ENCODE data around the gene PLCB4.

Gene PLCB4

DNA sequence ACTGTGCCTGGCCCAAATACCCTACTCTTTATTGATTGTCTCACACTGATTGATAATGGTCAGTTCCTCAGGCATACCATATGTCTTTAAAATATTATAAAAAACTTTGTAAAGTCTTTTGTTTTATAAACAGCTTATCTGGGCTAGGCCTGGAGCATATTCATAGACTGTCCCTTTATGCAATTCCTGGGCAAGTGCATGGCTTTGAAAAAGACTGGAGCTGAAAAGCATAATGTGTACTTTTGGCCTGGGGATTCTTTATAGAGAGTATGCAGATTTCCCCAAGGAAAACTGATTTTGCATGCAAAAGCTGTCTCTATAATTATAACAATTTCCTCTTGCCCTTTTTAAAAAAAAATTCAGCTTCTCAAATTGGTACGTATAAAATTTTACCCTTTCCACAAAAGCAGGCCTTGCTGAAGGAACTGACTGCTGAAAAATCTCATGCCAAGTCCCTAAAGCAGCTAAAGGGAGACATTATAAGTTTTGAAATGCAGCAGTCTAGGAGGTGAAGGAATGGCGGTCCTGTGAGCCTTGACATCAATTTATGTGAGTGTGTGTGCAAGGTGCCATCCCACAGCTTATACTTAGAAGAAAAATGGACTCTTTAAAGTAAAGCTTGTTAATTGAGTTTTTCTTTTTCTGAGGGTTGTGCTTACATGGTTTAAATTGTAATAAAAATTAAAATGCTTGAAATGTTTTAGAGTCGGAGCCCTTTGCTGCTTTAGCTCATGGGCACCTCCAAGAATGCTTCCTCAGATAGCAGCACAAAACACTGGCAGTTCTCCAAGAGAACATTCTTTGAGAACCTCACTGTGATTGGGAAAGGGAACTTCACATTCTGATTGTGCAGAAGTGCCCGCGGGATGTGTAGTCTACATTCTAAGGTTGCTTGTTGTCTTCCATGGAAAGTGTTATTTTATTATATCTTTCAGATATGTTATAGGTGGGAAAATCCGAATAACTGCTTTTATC is 43.9 kb downstream of the PLCB4 start:
- peak overlapping the region; percentile 89 for H3K27ac ChIP-seq
- peak; percentile 77 for DNase-seq (ENCODE audit: low read depth, low spot score)
- H3K36me3 ChIP-seq (ENCODE audit: insufficient read depth, low read length) = no peaks in the 10 kb centered on the region
- TF ChIP-seq EZH2 (IDR thresholded peaks at IDR 0.05) (no peak), FOXP2 (optimal IDR thresholded peaks at IDR 0.05; ENCODE audit: control extremely low read depth, extremely low read length, insufficient read depth) (no peak), POLR2AphosphoS5 (IDR thresholded peaks at IDR 0.05; ENCODE audit: borderline replicate concordance, low read depth, low read length) (no peak)
- H3K4me3 ChIP-seq = peak overlapping the region; percentile 65
- no peaks in the 10 kb centered on the region for H3K9me3 ChIP-seq (ENCODE audit: low read depth, low read length)
- no peak overlapping the region for H3K9ac ChIP-seq (ENCODE audit: insufficient read length)

DNA sequence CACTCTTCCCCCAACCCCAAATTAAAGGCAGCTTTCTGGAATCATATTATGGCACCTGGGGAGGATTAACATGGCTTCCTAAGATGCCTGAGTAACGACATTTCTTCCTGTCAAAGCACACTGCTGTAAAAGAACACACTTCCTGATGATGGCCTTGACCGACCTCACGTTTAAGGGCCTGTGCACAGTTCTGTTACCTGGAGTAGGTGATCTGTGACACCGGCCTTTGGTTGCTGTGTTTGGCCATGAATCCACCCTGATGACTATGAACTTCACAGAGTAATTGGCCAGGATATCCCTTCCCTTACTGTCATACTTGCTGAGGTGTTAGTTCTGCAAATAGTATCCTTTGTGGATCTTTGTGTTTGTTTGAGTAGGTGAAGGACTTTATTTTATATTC is 45.8 kb downstream of the PLCB4 start:
- no peak for DNase-seq (ENCODE audit: low read depth, low spot score)
- H3K27ac ChIP-seq = no peak overlapping the region
- no peak overlapping the region for H3K4me3 ChIP-seq
- TF ChIP-seq FOXP2 (optimal IDR thresholded peaks at IDR 0.05; ENCODE audit: control extremely low read depth, extremely low read length, insufficient read depth) (no peak), EZH2 (IDR thresholded peaks at IDR 0.05) (no peak), POLR2AphosphoS5 (IDR thresholded peaks at IDR 0.05; ENCODE audit: borderline replicate concordance, low read depth, low read length) (no peak)
- H3K9me3 ChIP-seq (ENCODE audit: low read depth, low read length) = no peaks in the 10 kb centered on the region
- H3K9ac ChIP-seq (ENCODE audit: insufficient read length) = no peak overlapping the region
- no peaks in the 10 kb centered on the region for H3K36me3 ChIP-seq (ENCODE audit: insufficient read depth, low read length)

DNA sequence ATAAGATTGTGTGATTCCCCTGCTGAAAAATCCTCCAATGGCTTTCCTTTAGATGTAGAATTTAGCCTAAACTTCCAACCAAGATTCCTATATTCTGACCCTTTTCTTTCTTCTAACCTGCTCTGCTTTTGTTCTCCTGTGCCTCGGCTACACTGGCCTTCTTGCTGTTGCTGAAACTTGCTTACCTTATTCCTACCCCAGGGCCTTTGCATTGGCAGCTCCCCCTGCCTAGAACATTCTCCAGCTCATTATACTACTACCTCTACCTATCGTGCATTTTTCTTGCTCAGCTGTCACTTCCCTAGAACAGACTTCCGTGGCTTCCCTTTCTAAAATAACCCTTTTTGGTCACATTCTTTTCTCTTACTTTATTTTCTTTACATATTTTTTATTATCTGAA is 48.7 kb downstream of the PLCB4 start:
- Histone ChIP-seq H3K36me3 (ENCODE audit: insufficient read depth, low read length) (no peaks in the 10 kb centered on the region), H3K9ac (ENCODE audit: insufficient read length) (no peak overlapping the region), H3K9me3 (ENCODE audit: low read depth, low read length) (no peaks in the 10 kb centered on the region), H3K27ac (no peak overlapping the region), H3K4me3 (no peak overlapping the region)
- no peak for DNase-seq (ENCODE audit: low read depth, low spot score)
- no peak for TF ChIP-seq POLR2AphosphoS5 (IDR thresholded peaks at IDR 0.05; ENCODE audit: borderline replicate concordance, low read depth, low read length)
- TF ChIP-seq FOXP2 (optimal IDR thresholded peaks at IDR 0.05; ENCODE audit: control extremely low read depth, extremely low read length, insufficient read depth) = no peak
- TF ChIP-seq EZH2 (IDR thresholded peaks at IDR 0.05) = no peak

DNA sequence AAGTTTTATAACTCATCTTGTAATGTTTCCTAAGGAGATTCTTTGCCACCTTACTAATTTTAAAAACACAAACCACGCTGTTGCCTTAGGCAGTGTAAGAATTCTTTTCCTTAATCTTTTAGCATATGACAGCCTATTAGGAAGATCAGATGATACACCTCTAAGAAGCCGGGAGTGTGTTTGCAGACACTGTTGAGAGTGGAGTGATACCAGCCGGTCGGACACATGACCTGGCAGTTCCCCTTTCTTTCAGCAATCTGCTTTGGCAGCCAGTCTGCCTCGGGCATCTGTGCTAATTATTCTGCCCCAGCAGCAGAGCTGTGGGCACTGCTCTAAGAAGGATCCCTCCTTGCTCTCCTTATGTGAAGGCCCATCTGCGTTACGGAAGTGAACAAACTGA is 50.9 kb downstream of the PLCB4 start:
- TF ChIP-seq FOXP2 (optimal IDR thresholded peaks at IDR 0.05; ENCODE audit: control extremely low read depth, extremely low read length, insufficient read depth) = no peak
- no peak for TF ChIP-seq EZH2 (IDR thresholded peaks at IDR 0.05)
- no peak for TF ChIP-seq POLR2AphosphoS5 (IDR thresholded peaks at IDR 0.05; ENCODE audit: borderline replicate concordance, low read depth, low read length)
- no peaks in the 10 kb centered on the region for H3K9me3 ChIP-seq (ENCODE audit: low read depth, low read length)
- H3K9ac ChIP-seq (ENCODE audit: insufficient read length) = no peak overlapping the region
- H3K27ac ChIP-seq = no peak overlapping the region
- 0 out of 2 replicates have a peak overlapping the region, but pooled peaks have one; percentile 31 for H3K4me3 ChIP-seq
- DNase-seq (ENCODE audit: low read depth, low spot score) = no peak
- H3K36me3 ChIP-seq (ENCODE audit: insufficient read depth, low read length) = no peaks in the 10 kb centered on the region

DNA sequence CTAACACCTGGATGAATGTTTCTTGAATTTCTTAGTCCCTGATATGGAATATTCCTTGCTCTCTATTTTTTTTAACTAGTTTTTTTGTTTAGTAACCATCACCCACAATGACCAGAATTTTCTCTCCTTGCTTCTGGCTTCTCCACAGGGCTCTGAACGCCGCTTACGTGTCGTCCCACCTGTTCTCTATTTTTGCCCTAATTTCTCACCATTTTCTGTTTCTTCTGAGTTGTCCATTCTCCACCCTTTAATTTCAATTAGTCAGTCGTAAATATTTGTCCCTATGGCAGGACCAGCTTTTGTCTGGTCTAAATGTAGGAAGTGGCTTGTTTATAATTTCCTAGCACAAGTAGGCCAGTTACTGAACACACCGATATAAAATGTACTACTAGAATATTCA is 52.3 kb downstream of the PLCB4 start:
- Histone ChIP-seq H3K27ac (no peak overlapping the region), H3K9me3 (ENCODE audit: low read depth, low read length) (no peaks in the 10 kb centered on the region), H3K36me3 (ENCODE audit: insufficient read depth, low read length) (no peaks in the 10 kb centered on the region), H3K9ac (ENCODE audit: insufficient read length) (no peak overlapping the region), H3K4me3 (no peak overlapping the region)
- no peak for DNase-seq (ENCODE audit: low read depth, low spot score)
- TF ChIP-seq FOXP2 (optimal IDR thresholded peaks at IDR 0.05; ENCODE audit: control extremely low read depth, extremely low read length, insufficient read depth) (no peak), POLR2AphosphoS5 (IDR thresholded peaks at IDR 0.05; ENCODE audit: borderline replicate concordance, low read depth, low read length) (no peak), EZH2 (IDR thresholded peaks at IDR 0.05) (no peak)

DNA sequence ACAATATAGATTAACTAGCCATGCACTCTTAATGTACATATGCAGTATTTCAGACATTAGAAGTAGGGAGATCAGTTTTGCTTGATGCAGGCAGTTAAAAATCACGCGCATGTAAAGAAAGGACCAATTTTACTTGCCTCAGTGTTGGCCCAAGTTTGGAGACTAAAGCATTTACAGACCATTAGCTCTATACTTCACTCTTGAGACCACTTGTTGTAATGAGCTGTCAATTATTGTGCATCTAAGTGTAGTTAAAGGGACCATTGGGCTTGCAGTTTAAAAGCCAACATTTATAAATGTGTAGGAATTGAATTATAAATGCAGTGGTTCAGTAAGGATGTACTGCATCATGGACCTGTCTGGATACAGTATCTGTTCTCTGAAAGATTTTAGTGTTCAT is 53.7 kb downstream of the PLCB4 start:
- H3K36me3 ChIP-seq (ENCODE audit: insufficient read depth, low read length) = no peaks in the 10 kb centered on the region
- H3K9me3 ChIP-seq (ENCODE audit: low read depth, low read length) = no peaks in the 10 kb centered on the region
- no peak overlapping the region for H3K9ac ChIP-seq (ENCODE audit: insufficient read length)
- TF ChIP-seq EZH2 (IDR thresholded peaks at IDR 0.05) (no peak), FOXP2 (optimal IDR thresholded peaks at IDR 0.05; ENCODE audit: control extremely low read depth, extremely low read length, insufficient read depth) (no peak), POLR2AphosphoS5 (IDR thresholded peaks at IDR 0.05; ENCODE audit: borderline replicate concordance, low read depth, low read length) (no peak)
- no peak overlapping the region for H3K4me3 ChIP-seq
- no peak overlapping the region for H3K27ac ChIP-seq
- no peak for DNase-seq (ENCODE audit: low read depth, low spot score)

DNA sequence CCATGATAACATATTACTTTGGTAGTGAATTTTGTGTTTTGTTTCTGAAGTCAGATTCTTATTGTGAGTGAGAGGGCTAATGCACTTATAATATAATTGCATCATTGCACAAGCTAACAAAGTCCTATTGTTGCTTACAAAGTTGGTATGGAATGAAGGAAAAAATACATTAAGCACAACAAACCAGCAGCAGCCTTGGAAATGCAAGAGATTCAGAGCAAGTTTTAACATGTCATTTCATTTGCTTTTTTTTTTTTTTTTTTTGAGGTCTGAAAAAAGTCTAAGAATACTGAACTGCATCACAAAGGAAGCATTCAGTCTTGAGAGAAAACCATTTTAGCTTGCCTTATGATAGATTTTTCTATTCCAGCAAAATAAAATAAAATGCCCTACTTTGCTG is 57.6 kb downstream of the PLCB4 start:
- Histone ChIP-seq H3K9ac (ENCODE audit: insufficient read length) (no peak overlapping the region), H3K9me3 (ENCODE audit: low read depth, low read length) (no peaks in the 10 kb centered on the region), H3K4me3 (no peak overlapping the region), H3K27ac (no peak overlapping the region), H3K36me3 (ENCODE audit: insufficient read depth, low read length) (no peaks in the 10 kb centered on the region)
- TF ChIP-seq POLR2AphosphoS5 (IDR thresholded peaks at IDR 0.05; ENCODE audit: borderline replicate concordance, low read depth, low read length) (no peak), FOXP2 (optimal IDR thresholded peaks at IDR 0.05; ENCODE audit: control extremely low read depth, extremely low read length, insufficient read depth) (no peak)
- DNase-seq (ENCODE audit: low read depth, low spot score) = no peak

DNA sequence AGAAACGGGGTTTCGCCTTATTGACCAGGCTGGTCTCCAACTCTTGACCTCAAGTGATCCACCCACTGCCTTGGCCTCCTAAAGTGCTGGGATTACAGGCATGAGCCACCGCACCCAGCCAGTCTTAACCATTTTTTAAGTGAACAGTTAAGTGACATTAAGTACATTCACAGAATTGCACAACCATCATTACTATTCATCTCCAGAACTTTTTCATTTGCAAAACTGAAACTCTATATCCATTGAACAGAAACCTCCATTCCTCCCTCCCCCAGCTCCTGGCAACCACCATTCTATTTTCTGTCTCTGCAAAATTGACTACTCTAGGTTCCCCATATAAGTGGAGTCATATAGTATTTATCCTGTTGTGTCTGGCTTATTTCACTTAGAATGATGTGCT is 59.7 kb downstream of the PLCB4 start:
- no peaks in the 10 kb centered on the region for H3K36me3 ChIP-seq (ENCODE audit: insufficient read depth, low read length)
- no peak for TF ChIP-seq POLR2AphosphoS5 (IDR thresholded peaks at IDR 0.05; ENCODE audit: borderline replicate concordance, low read depth, low read length)
- TF ChIP-seq FOXP2 (optimal IDR thresholded peaks at IDR 0.05; ENCODE audit: control extremely low read depth, extremely low read length, insufficient read depth) = no peak
- TF ChIP-seq EZH2 (IDR thresholded peaks at IDR 0.05) = no peak

More for the DNA sequence above, 59.7 kb downstream of the PLCB4 start:
- H3K27ac ChIP-seq = no peak overlapping the region
- H3K9ac ChIP-seq (ENCODE audit: insufficient read length) = no peak overlapping the region
- no peak for DNase-seq (ENCODE audit: low read depth, low spot score)
- H3K4me3 ChIP-seq = no peak overlapping the region
- H3K9me3 ChIP-seq (ENCODE audit: low read depth, low read length) = no peaks in the 10 kb centered on the region
